ENCODE measurements around the gene SLC35F4. TPM values are rescaled to one million over a fixed set of nuclear protein-coding genes. Genes with fewer than 3 reads are reported as not detected.

The SLC35F4 gene
- polyA plus RNA-seq, 1 donor from 2014 or later, result 21.0 TPM

DNA sequence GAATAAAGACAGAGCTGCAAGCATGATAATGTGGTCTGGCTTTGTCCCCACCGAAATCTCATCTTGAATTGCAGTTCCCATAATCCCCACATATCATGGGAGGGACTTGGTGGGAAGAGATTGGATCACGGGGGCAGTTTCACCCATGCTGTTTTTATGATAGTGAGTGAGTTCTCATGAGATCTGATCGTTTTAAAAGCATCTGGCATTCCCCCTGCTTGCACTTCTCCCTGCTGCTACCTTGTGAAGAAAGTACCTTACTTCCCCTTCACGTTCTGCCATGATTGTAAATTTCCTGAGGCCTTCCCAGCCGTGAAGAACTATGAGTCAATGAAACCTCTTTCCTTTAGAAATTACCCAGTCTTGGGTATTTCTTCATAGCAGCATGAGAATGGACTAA lies 158.7 kb downstream of the SLC35F4 start:
- H4K20me1 ChIP-seq (ENCODE audit: insufficient read depth), result no peaks in the 10 kb centered on the region
- TF ChIP-seq MXI1 (conservative IDR thresholded peaks at IDR 0.05; ENCODE audit: poor library complexity, severe bottlenecking) (no peak), SMC3 (conservative IDR thresholded peaks at IDR 0.05; ENCODE audit: poor library complexity) (no peak), EP300 (conservative IDR thresholded peaks at IDR 0.05; ENCODE audit: poor library complexity, severe bottlenecking) (no peak)
- TF ChIP-seq, protein P1, sequence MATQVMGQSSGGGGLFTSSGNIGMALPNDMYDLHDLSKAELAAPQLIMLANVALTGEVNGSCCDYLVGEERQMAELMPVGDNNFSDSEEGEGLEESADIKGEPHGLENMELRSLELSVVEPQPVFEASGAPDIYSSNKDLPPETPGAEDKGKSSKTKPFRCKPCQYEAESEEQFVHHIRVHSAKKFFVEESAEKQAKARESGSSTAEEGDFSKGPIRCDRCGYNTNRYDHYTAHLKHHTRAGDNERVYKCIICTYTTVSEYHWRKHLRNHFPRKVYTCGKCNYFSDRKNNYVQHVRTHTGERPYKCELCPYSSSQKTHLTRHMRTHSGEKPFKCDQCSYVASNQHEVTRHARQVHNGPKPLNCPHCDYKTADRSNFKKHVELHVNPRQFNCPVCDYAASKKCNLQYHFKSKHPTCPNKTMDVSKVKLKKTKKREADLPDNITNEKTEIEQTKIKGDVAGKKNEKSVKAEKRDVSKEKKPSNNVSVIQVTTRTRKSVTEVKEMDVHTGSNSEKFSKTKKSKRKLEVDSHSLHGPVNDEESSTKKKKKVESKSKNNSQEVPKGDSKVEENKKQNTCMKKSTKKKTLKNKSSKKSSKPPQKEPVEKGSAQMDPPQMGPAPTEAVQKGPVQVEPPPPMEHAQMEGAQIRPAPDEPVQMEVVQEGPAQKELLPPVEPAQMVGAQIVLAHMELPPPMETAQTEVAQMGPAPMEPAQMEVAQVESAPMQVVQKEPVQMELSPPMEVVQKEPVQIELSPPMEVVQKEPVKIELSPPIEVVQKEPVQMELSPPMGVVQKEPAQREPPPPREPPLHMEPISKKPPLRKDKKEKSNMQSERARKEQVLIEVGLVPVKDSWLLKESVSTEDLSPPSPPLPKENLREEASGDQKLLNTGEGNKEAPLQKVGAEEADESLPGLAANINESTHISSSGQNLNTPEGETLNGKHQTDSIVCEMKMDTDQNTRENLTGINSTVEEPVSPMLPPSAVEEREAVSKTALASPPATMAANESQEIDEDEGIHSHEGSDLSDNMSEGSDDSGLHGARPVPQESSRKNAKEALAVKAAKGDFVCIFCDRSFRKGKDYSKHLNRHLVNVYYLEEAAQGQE (IDR thresholded peaks at IDR 0.05; ENCODE audit: borderline replicate concordance), result no peak
- H2AFZ ChIP-seq (ENCODE audit: low read depth, low read length), result no peak overlapping the region
- H3K9me3 ChIP-seq (ENCODE audit: low read length), result no peaks in the 10 kb centered on the region
- no peak overlapping the region for H3K9ac ChIP-seq (ENCODE audit: low read length)
- no peak overlapping the region for H3K4me2 ChIP-seq (ENCODE audit: low read length)
- no peak overlapping the region for H3K4me3 ChIP-seq (ENCODE audit: low read length)
- no peaks in the 10 kb centered on the region for H3K9me2 ChIP-seq (ENCODE audit: insufficient read depth, low read length)
- no peaks in the 10 kb centered on the region for H3K79me2 ChIP-seq (replicated peaks; ENCODE audit: insufficient read depth, low read length)
- no peaks in the 10 kb centered on the region for H3K27me3 ChIP-seq (ENCODE audit: insufficient read depth, low read depth, low read length)
- no peak overlapping the region for H3K27ac ChIP-seq (ENCODE audit: low read length)
- no peaks in the 10 kb centered on the region for H3F3A ChIP-seq (ENCODE audit: insufficient read depth, low read length, poor library complexity, severe bottlenecking)
- H3K36me3 ChIP-seq (ENCODE audit: insufficient read depth, low read length), result no peaks in the 10 kb centered on the region

DNA sequence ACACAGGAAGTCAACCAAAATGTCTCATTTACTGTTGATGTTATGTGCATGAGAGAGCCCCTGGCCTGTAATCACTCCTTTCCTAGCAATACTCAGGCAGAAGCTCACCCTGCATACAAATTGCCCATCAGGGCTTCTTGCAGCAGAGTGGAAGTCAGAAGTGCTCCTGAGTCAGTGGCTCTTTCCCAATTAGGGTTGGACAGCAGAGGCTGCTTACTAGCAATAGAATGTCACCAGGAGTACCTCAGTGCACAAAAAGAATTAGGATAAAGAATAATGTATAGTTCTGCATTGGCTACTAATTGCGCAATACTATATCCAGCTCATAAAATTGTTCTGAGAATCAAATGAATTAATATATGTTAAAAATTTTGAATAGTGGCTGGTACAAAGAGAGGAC lies 161.1 kb downstream of the SLC35F4 start:
- Histone ChIP-seq H3K4me2 (ENCODE audit: low read length) (no peak overlapping the region), H3F3A (ENCODE audit: insufficient read depth, low read length, poor library complexity, severe bottlenecking) (no peaks in the 10 kb centered on the region), H3K9me3 (ENCODE audit: low read length) (no peaks in the 10 kb centered on the region), H3K27me3 (ENCODE audit: insufficient read depth, low read depth, low read length) (no peaks in the 10 kb centered on the region), H4K20me1 (ENCODE audit: insufficient read depth) (no peaks in the 10 kb centered on the region), H3K79me2 (replicated peaks; ENCODE audit: insufficient read depth, low read length) (no peaks in the 10 kb centered on the region), H3K4me3 (ENCODE audit: low read length) (no peak overlapping the region), H2AFZ (ENCODE audit: low read depth, low read length) (no peak overlapping the region), H3K36me3 (ENCODE audit: insufficient read depth, low read length) (no peaks in the 10 kb centered on the region), H3K27ac (ENCODE audit: low read length) (no peak overlapping the region), H3K9ac (ENCODE audit: low read length) (no peak overlapping the region), H3K9me2 (ENCODE audit: insufficient read depth, low read length) (no peaks in the 10 kb centered on the region)
- TF ChIP-seq EP300 (conservative IDR thresholded peaks at IDR 0.05; ENCODE audit: poor library complexity, severe bottlenecking), result no peak
- no peak for TF ChIP-seq EZH2 (IDR thresholded peaks at IDR 0.05; ENCODE audit: borderline replicate concordance, insufficient read depth, low read length, poor library complexity, severe bottlenecking)
- no peak for TF ChIP-seq RAD21 (conservative IDR thresholded peaks at IDR 0.05)
- TF ChIP-seq, protein P2, sequence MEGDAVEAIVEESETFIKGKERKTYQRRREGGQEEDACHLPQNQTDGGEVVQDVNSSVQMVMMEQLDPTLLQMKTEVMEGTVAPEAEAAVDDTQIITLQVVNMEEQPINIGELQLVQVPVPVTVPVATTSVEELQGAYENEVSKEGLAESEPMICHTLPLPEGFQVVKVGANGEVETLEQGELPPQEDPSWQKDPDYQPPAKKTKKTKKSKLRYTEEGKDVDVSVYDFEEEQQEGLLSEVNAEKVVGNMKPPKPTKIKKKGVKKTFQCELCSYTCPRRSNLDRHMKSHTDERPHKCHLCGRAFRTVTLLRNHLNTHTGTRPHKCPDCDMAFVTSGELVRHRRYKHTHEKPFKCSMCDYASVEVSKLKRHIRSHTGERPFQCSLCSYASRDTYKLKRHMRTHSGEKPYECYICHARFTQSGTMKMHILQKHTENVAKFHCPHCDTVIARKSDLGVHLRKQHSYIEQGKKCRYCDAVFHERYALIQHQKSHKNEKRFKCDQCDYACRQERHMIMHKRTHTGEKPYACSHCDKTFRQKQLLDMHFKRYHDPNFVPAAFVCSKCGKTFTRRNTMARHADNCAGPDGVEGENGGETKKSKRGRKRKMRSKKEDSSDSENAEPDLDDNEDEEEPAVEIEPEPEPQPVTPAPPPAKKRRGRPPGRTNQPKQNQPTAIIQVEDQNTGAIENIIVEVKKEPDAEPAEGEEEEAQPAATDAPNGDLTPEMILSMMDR (IDR thresholded peaks at IDR 0.05; ENCODE audit: poor library complexity, severe bottlenecking), result no peak
- TF ChIP-seq SMC3 (conservative IDR thresholded peaks at IDR 0.05; ENCODE audit: poor library complexity), result no peak

DNA sequence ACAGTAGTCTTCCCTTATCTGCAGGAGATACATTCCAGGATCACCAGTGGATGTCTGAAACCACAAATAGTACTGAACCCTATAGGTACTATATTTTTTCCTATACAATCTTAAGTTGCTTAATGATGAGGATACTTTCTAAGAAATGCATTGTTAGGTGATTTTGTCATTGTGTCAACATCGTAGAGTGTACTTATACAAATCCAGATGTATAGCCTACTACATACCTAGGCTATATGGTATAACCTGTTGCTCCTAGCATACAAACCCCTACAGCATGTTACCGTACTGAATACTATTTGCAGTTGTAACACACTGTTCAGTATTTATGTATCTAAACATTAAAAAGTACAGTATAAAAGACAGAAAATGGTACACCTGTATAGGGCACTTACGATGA lies 165.9 kb downstream of the SLC35F4 start:
- Histone ChIP-seq H3K4me3 (ENCODE audit: low read length) (no peak overlapping the region), H2AFZ (ENCODE audit: low read depth, low read length) (no peak overlapping the region), H4K20me1 (ENCODE audit: insufficient read depth) (no peaks in the 10 kb centered on the region), H3K9ac (ENCODE audit: low read length) (no peak overlapping the region), H3F3A (ENCODE audit: insufficient read depth, low read length, poor library complexity, severe bottlenecking) (no peaks in the 10 kb centered on the region), H3K79me2 (replicated peaks; ENCODE audit: insufficient read depth, low read length) (no peaks in the 10 kb centered on the region), H3K4me2 (ENCODE audit: low read length) (no peak overlapping the region), H3K9me2 (ENCODE audit: insufficient read depth, low read length) (no peaks in the 10 kb centered on the region), H3K27me3 (ENCODE audit: insufficient read depth, low read depth, low read length) (no peaks in the 10 kb centered on the region), H3K9me3 (ENCODE audit: low read length) (no peaks in the 10 kb centered on the region), H3K36me3 (ENCODE audit: insufficient read depth, low read length) (no peaks in the 10 kb centered on the region), H3K27ac (ENCODE audit: low read length) (no peak overlapping the region)
- no peak for TF ChIP-seq SMC3 (conservative IDR thresholded peaks at IDR 0.05; ENCODE audit: poor library complexity)
- TF ChIP-seq MXI1 (conservative IDR thresholded peaks at IDR 0.05; ENCODE audit: poor library complexity, severe bottlenecking), result no peak
- TF ChIP-seq EP300 (conservative IDR thresholded peaks at IDR 0.05; ENCODE audit: poor library complexity, severe bottlenecking), result no peak
- no peak for TF ChIP-seq EZH2 (IDR thresholded peaks at IDR 0.05; ENCODE audit: borderline replicate concordance, insufficient read depth, low read length, poor library complexity, severe bottlenecking)
- TF ChIP-seq, protein P2 (IDR thresholded peaks at IDR 0.05; ENCODE audit: poor library complexity, severe bottlenecking), result no peak
- no peak for TF ChIP-seq RAD21 (conservative IDR thresholded peaks at IDR 0.05)
- TF ChIP-seq POLR2AphosphoS5 (IDR thresholded peaks at IDR 0.05), result no peak
- TF ChIP-seq, protein P1 (IDR thresholded peaks at IDR 0.05; ENCODE audit: borderline replicate concordance), result no peak
- no peak for TF ChIP-seq TAF1 (IDR thresholded peaks at IDR 0.05; ENCODE audit: low read depth)

All from neural cell (in vitro differentiated cells).